Measurements from ENCODE around the gene TMEM63A.
"Not testable (repeated sequence)": the region's sequence is repeated elsewhere in the genome, so short reads cannot be mapped to it uniquely, and the experiment has no call there.

TMEM63A gene

GRCh38 chr1:225908013-225908640, 25.9 kb upstream of the TMEM63A start:
- no peak for FAIRE-seq

DNA sequence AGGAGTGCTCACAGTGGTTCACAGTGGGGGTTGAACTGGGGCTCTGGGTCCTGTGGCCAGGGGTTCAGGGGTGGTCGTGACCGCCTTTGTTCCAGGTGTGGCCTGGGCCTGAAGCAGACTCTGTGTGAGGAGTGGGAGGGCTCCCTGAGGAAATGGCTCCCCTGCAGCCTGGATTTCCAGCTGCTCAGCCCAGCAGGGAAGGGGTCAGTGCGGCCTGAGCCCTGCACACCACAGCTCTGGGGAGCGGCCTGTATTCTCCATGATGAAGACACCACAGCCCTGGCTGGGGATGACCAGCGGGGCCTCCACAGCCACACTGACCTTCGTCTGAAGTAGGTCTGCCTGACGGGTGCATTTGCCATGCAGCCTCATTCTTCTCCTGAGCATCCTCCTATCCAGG, 25.2 kb upstream of the TMEM63A start:
- no peak for FAIRE-seq

DNA sequence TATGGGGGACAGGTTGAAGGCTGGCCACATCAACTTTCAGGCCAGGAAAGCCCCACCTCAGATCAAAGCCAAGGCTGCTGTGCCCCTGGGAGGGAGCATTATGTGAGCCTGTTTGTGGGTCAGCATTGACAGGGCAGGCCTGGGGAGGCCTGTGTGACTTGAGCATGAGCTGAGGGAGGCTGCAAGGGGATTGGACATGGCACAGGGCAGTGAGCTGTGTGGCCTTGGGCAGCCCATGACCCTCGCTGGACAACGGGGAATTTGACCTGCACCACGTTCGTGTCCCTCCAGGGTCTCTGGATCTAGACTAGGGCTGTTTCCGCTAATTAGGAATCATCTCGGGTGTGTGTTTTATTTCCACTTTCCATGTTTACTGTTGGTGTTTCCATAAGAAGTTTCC, 24.3 kb upstream of the TMEM63A start:
- no peak for FAIRE-seq

DNA sequence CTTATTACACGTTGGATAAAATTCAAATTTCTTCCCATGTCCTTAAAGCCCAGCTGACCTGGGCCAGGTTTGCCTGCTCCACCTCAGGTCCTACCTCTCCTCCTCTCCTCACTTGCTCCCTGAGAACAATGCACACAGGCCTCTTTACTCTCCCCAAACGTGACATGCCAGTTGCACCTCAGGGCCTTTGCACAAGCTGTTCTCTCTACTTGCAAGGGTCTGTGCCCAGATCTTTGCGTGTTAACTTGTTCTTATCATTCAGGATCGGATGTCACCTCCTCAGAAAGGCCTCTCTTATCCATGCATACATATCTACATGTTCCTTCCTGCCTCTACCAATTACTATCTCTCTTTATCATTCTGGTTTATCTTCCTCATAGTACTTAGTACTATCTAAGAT, 21.4 kb upstream of the TMEM63A start:
- FAIRE-seq: no peak

GRCh38 chr1:225899044-225899925, 17.1 kb upstream of the TMEM63A start:
- no peak for FAIRE-seq

DNA sequence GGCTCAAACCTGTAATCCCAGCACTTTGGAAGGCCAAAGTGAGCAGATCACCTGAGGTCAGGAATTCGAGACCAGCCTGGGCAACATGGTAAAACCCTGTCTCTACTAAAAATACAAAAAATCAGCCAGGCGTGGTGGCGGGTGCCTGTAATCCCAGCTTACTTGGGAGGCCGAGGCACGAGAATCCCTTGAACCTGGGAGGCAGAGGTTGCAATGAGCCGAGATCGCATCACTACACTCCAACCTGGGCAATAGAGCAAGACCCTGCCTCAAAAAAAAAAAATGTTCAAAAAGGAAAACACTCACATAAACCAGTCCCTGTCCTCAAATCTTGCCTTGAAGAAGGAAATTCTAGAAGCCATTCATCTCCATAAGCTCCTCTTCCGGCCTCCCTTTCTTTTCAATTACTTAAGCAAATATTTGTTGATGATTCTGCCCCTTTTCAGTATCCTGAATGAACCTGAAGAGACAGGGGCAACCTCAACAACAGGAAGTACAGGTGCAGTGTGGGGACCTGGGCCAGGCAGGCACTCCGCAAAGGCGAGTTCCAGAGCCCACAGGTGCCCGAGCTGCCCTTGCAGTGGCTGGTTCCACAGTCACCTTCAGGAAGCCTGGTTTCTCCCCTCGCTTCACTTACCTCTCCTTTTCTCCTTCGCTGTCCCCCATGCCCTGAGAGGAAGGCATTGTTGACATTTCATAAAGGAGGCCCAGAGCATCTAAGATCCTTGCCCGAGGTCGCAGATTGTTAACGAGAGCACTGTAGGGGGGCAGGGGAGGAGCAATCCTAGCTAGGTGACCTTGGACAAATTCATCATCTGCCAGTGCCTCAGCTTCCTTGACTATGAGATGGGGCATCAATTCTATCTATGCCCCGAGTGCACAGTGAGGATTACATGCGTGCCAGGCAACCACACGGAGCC, 15.7 kb upstream of the TMEM63A start:
- no peak for FAIRE-seq

GRCh38 chr1:225896937-225897549, 14.9 kb upstream of the TMEM63A start:
- FAIRE-seq: no peak

GRCh38 chr1:225896494-225896893, 14.3 kb upstream of the TMEM63A start:
- no peak for FAIRE-seq

GRCh38 chr1:225892307-225892706, 10.1 kb upstream of the TMEM63A start:
- FAIRE-seq: no peak

DNA sequence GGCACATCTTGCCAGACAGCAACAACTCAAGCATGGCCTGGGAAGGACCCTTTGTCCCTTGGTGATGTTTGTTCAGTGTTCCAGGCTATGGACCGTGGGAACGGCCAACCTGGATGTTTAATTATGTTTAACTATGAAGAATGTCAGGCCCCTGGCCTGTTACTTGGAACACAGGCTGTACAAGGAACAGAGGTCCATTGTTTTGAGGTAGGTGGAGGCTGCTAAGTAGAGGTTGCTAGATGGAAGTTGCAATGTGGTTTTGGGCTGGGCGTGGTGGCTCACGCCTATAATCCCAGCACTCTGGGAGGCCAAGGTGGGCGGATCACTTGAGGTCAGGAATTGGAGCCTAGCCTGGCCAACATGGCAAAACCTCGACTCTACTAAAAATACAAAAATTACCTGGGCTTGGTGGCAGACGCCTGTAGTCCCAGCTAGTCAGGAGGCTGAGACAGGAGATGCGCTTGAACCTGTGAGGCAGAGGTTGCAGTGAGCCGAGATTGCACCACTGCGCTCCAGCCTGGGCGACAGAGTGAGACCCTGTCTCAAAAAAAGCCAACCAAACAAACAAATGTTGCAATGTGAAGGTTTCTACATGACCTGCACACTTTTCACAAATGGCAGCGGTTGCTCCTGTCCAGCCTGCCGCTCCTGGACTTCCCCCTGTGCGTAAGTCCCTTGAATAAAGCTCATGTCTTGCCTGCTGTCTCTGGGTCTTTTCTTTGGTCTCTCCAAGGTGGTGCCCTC, 9.2 kb upstream of the TMEM63A start:
- FAIRE-seq: no peak

DNA sequence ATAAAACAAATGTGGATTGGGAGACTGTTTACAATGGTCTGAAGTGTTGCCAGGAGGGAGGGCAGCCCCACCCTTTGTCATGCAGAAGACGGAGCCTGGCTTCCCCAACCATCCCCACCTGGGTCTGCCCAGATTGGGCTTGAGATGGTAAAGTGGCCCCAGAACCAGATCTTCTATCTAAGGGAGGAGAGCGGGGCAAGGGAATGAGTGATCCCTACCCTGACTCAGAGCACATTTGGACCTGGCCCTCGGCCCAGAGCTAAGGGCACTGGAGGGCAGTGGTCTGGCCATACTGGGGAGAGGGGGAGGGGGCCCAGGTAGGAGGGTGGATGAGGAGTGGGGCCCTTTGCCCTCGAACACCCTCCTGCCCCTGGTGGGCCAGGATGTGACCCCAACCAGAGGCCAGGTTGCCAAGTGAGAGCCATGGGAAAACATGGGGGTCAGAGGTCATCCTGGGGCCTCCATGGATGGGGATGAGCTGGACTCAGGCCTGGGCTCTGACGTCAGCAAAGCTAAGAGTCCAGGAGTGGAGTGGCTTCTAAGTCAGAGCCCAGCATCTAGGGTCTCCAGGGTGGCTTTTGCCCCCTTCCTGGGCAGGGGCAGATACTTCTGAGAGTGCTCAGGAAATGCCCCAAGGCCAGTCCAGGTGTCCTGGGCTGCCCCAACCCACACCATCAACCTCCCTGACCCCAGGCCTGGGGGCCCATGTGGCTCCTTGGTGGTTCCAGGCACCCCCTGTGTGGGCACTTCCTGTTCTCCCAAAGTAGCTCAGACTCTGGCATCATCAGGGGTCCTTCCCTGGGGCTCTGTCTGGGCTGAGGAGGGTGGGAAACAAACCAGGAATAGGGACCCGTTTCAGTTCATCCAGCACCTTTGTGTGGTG, 8.4 kb upstream of the TMEM63A start:
- no peak for FAIRE-seq

GRCh38 chr1:225889743-225890142, 7.6 kb upstream of the TMEM63A start:
- FAIRE-seq: no peak

GRCh38 chr1:225888898-225889601, 6.9 kb upstream of the TMEM63A start, which contains the start of gene LEFTY1:
Gene LEFTY1, minus strand, starts transcription at chr1:225889146. Its CDS starts 80 bp downstream, at chr1:225889066.
- no peak for FAIRE-seq

DNA sequence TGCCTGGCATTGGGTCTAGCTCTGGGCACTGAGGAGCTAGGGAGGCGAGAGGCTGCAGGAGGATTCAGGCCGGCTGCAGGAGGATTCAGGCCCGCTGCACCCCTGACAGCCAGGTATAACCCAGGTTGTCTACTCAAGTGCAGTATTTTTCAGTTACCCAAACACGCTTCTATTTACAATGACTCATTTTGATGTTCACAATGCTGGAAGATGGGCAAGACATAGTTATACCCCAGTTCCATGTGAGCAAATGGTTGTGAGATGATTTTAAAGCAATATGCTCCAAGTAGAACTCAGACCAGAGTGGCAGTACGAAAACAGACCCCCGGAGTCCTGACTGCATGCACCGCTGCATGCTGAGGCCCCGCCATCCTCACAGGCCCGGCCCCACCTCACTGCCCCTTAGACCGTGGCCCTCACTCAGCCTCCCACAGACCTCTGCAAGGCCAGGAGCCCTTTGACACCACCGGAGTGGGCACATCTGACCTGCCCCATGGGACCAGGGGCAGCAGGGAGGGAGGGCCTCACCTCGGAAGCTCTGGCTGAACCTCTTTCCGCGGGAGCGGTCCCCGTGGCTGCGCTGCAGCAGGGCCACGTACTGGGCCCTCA, 6.2 kb upstream of the TMEM63A start:
- FAIRE-seq: no peak

DNA sequence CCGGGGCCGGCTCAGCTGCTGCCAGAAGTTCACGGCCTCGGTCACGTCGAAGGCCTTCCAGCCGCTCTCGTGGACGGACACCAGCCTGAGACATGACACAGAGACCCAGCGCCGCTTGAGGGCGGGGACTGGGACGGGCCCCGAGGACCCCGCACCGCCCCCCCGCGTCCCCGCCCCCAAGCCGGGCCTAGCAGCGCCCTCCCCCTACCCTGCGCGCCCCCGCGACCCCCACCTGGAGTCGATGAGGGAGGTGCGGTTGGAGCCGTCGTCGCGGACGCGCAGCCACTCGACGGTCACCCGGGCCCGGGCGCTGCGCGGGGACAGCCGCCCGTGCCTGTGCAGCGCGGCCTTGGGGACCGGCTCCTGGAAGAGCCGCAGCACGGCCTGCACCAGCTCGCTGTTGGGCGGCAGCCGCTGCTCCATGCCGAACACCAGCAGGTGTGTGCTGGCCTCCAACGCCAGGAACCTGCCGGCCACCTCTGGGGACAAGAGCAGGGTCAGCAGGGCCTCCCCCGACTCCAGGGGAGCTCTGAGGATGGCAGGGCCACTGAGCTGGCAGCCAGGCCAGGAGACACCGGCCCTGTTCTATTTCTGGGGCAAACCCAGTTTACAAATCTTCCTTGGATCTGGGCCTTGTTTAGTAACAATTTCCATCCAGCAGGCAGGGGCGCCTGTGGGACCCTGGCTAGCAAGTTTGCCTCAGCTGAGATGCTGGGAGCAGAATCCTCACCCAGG, 5.5 kb upstream of the TMEM63A start:
- not testable (repeated sequence) for FAIRE-seq

GRCh38 chr1:225887030-225887314, 4.8 kb upstream of the TMEM63A start:
- FAIRE-seq: no peak

DNA sequence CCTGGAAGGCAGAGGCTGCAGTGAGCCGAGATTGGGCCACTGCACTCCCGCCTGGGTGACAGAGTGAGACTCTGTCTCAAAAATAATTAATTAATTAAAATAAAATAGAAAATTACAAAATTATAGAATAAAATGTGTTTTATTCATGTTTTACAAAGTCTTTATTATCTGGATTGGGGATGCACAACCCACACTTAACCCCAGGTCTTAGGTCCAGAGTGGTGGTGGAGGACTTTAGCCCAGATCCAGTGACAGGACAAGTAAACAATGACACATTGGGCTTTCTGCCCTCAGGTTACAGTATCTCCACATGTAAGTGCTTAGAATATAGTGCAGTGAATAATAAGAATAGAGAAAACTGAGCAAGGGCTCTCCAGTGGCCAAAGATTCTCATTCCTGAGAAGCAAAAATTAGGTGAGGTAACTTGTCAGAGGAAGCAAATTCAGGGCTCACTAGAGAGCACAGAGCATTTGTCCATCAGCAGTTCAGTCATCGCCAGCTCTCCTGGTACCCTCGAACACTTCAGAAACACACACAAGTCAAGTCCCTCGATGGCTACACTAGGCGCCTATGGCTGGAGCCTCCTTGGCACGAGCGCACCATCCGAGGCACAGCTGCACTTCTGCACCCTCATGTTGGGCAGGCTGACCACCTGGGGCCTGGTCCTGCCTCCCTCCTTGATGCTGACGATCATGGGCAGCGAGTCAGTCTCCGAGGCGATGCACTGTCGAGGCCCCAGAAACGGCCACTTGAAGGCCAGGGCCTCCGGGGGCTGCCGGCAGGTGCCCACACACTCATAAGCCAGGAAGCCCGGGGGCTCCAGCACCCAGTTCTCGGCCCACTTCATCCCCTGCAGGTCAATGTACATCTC, 4.2 kb upstream of the TMEM63A start:
- FAIRE-seq: no peak

DNA sequence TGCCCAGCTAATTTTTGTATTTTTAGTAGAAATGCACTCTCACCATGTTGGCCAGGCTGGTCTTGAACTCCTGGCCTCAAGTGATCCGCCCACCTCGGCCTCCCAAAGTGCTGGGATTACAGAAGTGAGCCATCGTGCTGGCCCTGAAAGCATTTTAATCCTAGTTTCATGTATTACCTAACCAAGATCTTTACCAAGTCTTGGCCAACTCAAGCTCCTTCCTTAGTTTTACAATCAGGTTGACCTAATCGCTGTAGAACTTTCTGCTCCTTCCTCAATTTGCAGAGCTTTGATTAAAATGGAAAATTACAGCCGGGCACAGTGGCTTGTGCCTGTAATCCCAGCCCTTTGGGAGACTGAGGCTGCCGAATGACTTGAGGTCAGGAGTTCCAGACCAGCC, 3.2 kb upstream of the TMEM63A start:
- FAIRE-seq: no peak
